Stimulated activated CD8-positive, alpha-beta memory T cell treated with anti-CD3 and anti-CD28 coated beads, Interleukin-12 subunit alpha, Interleukin-12 subunit beta, amount 100 ng/mL, for 1 hour (primary cell): Measurements from ENCODE around the gene AGRN.

Experiments
- DNase-seq: peaks from one replicate; pipeline ENCODE4 v3.0.0-alpha.2; 2020; ENCODE audit warnings: low read depth

AGRN gene

DNA sequence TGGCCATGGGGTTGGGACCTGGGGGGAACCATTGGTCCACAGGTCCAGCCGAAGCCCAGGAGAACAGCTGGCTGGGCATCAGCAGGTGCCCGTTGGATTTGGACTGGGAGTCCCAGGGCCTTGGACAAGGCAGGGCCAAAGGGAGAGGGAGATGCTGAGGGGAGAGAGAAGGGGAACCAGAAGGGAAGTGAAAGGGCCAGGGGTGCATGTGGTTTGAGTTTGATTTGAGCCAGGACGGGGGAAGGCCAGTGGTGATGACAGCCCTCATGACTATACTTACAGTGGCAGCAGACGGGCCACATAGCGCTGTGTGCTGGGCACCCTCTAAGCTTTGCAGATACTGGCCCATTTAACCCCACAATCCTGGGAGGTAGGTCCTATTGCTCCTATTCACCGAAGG lies 18.8 kb downstream of the AGRN start:
- no peak for DNase-seq

DNA sequence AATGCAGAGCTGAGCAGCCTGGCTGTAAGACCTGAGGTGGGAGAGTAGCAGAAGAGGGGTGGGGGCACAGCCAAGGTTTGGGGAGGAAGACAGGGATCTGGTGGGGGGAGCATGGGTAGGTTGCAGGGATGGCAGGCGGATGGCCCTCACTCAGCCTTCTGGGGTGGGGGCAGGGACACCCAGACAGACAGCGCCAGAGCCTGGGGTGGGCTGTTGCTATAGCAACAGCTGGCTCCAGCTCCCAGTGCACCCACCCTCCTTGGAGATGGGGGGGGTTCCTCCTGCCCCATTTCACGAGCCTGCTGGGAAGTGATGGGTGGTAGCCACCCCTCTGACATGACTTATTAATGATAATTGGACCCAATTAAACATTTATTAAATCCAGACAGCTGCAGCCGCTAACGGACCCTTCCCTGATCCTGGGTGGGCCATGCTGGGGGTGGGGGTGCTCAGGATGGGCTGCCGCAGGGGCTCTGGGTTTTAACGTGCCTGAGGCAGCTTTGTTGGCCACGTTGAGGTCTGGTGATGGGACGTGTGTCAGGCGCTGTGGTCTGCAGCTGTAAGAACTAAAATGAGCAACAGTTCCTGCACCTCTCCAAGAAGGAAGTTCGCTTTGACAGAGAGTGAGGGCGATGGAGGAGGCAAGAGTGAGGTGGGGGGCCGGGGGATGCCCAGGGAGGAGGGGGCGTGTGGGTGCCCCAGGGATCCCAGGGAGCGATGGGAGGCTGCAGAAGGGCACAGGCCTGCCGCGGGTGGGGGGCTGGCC lies 19.4 kb downstream of the AGRN start:
- no peak for DNase-seq

DNA sequence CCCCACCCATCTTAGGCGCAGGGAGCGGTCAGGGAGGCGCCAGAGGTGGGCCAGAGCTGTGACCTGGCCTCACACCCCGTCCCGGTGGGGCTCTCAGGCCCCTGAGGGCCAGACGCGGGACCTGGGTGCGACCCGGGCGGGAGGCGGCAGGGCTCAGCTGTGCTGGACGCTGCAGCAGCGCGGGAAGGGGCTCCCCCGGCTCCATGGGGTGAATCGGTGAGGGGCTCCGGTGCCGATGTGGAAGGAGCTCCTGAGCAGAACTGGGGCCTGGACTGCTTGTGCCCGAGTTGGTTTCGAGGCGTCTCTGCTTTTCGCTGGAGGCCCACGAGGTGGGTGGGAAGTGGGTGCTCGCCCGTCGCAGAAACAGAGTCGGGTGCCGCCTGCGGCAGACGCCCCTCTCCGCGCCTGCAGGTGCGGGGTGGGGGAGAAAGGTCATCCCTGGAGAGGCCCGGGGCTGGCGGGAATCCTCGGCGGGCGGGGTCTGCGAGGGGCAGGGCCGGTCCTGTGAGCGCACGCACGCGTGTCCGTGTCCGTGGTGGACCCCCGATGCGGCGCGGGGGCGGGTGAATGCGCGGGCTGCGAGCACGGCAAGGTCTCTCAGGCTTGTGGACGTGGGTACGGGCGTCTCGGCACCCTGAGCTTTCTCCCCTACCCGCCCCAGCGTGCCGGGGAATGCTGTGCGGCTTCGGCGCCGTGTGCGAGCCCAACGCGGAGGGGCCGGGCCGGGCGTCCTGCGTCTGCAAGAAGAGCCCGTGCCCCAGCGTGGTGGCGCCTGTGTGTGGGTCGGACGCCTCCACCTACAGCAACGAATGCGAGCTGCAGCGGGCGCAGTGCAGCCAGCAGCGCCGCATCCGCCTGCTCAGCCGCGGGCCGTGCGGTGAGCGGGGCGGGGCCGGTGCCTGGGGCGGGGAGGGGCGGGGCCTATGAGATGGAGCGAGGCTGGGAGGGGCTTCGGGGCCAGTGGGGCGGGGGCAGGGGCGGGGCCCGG lies 20.4 kb downstream of the AGRN start:
- peak; percentile 54 for DNase-seq

DNA sequence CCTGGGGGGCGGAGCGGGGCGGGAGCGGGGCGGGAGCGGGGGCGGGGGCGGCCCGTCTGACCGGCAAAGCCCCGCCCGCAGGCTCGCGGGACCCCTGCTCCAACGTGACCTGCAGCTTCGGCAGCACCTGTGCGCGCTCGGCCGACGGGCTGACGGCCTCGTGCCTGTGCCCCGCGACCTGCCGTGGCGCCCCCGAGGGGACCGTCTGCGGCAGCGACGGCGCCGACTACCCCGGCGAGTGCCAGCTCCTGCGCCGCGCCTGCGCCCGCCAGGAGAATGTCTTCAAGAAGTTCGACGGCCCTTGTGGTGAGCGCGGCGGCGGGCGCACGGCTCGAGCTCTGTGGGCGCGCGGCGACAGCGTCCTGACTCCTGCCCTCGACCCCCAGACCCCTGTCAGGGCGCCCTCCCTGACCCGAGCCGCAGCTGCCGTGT lies 21.2 kb downstream of the AGRN start:
- DNase-seq, result no peak

DNA sequence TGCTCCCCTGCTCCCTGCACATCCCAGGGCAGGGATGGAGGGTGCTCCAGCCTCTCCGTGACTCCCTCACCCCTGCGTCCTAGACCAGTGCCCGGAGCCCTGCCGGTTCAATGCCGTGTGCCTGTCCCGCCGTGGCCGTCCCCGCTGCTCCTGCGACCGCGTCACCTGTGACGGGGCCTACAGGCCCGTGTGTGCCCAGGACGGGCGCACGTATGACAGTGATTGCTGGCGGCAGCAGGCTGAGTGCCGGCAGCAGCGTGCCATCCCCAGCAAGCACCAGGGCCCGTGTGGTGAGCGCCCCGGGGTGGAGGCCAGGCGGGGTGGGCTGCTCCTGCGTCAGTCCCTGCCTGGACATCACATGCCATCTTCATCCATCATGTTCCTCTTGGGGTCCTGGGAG lies 22.0 kb downstream of the AGRN start:
- DNase-seq, result no peak

DNA sequence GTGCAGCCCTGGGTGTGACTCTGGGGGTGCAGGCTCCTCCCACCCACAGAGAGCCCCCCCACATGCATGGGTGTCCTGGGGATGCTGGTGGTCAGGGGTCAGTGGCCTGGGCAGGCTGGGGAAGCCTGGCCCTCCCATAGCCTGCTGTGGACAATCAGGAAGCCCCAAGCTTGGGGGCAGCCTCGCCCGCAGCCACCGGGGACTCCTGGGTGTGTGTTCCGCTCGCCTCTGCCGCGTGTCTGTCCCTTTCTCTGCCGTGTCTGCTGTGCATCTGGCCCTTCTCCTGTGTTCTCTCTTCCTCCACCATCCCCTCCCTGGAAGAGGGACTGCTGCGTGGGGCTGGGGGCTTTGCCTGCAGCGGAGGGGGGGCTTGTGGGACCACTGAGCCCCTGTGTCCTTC lies 22.9 kb downstream of the AGRN start:
- no peak for DNase-seq

DNA sequence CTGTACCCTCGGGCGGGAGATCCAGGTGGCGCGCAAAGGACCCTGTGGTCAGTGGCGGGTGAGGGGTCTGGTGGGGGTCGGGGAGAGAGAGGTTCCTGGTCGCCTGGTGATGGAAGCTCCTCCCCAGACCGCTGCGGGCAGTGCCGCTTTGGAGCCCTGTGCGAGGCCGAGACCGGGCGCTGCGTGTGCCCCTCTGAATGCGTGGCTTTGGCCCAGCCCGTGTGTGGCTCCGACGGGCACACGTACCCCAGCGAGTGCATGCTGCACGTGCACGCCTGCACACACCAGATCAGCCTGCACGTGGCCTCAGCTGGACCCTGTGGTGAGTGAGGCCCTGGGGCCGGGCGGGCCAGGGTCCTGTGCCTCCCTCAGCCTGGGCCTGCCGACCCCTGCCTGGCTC lies 23.5 kb downstream of the AGRN start:
- no peak for DNase-seq

DNA sequence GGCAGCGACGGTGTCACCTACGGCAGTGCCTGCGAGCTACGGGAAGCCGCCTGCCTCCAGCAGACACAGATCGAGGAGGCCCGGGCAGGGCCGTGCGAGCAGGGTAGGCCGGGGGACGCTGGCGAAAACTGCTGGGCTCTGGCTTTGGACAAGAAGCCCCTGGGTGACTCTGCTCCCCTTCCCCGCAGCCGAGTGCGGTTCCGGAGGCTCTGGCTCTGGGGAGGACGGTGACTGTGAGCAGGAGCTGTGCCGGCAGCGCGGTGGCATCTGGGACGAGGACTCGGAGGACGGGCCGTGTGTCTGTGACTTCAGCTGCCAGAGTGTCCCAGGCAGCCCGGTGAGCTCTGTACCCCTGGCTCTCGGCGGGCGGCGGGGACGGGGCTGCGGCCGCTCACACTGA lies 24.0 kb downstream of the AGRN start:
- no peak for DNase-seq

DNA sequence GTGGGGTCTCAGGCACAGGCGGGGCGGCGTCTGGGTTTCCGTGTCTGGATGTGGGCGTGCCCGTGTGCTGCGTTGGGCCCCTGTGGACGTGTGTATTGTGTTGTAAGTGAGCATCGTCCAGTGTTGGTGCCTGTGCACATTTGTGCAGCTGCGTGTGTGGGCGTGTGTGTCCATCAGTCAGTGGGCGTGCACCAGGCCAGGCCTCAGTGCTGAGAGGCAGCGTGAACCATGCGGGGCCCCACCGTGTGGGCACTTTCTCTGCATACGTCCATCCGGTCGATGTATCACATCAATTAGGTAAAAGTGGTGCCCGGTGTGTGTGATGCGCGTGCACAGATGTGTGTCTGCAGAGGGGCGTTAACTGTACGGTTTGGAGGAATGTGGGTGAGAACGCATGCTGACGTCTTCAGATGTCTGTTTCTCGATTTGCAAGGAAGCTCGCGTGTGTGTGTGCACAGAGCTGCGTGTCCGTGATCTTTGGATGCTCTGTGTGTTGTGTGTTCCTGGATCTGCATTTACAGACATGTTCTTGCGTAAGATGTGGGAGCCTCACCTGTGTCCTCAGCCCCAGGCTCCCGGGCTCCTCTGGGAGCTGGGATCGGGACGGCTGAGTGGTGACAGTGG lies 24.6 kb downstream of the AGRN start:
- no peak for DNase-seq

DNA sequence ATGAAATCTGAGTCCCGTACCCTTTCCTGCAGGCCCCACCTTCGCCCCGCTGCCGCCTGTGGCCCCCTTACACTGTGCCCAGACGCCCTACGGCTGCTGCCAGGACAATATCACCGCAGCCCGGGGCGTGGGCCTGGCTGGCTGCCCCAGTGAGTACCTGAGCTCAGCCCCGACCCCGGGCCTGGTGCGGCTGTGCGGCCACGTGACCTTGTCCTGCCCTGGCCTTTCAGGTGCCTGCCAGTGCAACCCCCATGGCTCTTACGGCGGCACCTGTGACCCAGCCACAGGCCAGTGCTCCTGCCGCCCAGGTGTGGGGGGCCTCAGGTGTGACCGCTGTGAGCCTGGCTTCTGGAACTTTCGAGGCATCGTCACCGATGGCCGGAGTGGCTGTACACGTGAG lies 25.2 kb downstream of the AGRN start:
- no peak for DNase-seq

DNA sequence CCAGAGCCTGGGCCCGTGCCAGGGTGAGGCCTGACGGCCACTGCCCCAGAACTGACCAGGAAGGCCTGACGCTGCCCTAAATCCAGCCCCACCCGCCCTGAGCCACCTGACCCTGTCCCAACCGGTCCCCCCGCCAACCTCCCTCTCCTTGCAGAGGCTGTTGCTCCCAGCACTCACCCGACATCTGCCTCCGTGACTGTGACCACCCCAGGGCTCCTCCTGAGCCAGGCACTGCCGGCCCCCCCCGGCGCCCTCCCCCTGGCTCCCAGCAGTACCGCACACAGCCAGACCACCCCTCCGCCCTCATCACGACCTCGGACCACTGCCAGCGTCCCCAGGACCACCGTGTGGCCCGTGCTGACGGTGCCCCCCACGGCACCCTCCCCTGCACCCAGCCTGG lies 26.3 kb downstream of the AGRN start:
- DNase-seq, result no peak

DNA sequence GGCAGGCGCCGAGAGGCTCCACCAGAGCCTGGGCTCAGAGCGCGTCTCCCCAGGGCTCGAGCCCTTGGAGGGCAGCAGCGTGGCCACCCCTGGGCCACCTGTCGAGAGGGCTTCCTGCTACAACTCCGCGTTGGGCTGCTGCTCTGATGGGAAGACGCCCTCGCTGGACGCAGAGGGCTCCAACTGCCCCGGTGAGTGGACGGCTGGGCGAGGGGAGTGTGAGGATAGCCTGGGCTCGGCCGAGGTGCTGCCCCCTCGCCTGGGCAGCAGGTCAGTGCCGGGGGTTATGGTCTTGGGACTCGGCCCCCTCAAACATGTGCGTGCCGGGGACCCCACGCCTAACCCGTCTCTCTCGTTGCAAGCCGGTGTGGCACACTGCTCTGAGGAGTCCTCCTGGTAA lies 26.8 kb downstream of the AGRN start:
- DNase-seq, result no peak

DNA sequence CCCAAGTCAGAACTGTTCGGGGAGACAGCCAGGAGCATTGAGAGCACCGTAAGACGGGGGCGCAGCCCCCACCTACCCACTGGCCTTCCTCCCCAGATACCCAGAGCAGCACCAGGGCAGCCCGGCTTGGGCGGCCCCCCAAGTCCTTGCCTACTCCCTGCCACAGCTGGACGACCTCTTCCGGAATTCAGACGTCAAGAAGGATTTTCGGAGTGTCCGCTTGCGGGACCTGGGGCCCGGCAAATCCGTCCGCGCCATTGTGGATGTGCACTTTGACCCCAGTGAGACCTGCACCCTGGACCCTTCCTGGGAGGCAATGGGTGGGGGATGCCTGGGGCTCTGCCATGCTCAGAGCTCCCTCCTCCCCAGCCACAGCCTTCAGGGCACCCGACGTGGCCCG lies 27.5 kb downstream of the AGRN start:
- DNase-seq, result no peak

DNA sequence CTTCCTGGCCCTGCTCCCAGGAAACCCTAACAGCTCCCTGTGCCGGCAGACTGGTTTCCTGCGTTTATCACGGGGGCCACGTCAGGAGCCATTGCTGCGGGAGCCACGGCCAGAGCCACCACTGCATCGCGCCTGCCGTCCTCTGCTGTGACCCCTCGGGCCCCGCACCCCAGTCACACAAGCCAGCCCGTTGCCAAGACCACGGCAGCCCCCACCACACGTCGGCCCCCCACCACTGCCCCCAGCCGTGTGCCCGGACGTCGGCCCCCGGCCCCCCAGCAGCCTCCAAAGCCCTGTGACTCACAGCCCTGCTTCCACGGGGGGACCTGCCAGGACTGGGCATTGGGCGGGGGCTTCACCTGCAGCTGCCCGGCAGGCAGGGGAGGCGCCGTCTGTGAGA lies 28.0 kb downstream of the AGRN start:
- DNase-seq, result no peak

DNA sequence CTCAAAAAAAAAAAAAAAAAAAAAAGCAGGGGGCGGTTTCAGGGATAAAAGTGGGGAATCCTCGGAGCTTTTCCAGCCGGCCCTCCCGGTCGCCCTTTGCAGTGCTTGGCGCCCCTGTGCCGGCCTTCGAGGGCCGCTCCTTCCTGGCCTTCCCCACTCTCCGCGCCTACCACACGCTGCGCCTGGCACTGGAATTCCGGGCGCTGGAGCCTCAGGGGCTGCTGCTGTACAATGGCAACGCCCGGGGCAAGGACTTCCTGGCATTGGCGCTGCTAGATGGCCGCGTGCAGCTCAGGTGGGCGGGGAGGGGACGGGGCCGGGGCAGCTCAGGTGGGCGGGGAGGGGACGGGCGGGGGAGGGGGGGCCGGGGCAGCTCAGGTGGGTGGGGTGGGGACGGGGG lies 28.8 kb downstream of the AGRN start:
- no peak for DNase-seq

DNA sequence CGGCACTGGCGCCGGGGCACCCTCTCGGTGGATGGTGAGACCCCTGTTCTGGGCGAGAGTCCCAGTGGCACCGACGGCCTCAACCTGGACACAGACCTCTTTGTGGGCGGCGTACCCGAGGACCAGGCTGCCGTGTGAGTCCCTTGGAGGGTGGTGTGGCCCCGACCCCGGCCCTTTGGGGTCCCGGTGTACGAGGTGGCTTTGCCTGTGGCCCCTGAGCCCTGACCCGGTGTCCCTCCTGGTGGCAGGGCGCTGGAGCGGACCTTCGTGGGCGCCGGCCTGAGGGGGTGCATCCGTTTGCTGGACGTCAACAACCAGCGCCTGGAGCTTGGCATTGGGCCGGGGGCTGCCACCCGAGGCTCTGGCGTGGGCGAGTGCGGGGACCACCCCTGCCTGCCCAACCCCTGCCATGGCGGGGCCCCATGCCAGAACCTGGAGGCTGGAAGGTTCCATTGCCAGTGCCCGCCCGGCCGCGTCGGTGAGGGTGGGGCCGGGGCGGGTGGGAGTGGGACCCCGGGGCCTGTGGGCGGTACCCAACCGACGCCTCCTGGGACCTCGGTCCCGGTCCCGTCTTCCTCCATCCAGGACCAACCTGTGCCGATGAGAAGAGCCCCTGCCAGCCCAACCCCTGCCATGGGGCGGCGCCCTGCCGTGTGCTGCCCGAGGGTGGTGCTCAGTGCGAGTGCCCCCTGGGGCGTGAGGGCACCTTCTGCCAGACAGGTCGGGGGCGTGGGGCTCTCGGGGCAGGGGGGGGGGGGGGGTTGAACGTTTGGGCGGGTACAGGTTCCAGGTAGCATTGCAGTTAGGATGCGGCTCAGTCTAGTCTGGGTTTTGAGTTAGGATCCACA lies 29.6 kb downstream of the AGRN start:
- DNase-seq, result no peak

DNA sequence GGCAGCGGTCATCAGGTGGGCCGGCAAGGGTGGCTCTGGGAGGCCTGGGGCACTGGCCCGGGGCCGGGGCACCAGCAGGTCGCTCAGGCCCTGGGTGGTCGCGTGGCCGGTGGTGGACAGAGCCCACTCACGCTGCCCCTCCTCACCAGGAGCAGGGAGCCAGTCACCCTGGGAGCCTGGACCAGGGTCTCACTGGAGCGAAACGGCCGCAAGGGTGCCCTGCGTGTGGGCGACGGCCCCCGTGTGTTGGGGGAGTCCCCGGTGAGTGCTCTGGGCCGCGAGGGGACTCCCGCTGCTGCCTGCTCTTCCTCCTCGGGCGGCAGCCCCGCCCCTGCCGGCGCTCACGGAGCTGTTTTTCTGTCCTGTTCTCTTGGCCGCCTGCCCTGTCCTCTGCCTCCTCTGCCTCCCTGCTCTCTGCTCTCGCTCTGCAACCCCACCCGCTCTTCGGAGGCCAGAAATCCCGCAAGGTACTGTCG lies 30.7 kb downstream of the AGRN start:
- DNase-seq, result no peak

DNA sequence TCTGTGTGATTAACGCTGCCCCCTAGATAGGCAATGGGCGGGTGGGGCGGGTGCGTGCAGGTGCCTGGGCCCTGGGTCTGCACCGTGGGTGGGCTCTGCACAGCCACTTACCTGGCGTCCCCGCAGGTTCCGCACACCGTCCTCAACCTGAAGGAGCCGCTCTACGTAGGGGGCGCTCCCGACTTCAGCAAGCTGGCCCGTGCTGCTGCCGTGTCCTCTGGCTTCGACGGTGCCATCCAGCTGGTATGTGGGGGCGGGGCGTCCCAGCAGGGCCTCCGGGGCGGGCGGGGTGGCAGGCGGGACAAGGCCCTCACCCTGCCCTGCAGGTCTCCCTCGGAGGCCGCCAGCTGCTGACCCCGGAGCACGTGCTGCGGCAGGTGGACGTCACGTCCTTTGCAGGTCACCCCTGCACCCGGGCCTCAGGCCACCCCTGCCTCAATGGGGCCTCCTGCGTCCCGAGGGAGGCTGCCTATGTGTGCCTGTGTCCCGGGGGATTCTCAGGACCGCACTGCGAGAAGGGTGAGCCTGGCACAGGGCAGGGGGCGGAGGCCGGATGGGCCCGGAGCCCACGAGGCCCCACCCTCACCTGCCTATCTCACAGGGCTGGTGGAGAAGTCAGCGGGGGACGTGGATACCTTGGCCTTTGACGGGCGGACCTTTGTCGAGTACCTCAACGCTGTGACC lies 31.3 kb downstream of the AGRN start:
- DNase-seq, result no peak

DNA sequence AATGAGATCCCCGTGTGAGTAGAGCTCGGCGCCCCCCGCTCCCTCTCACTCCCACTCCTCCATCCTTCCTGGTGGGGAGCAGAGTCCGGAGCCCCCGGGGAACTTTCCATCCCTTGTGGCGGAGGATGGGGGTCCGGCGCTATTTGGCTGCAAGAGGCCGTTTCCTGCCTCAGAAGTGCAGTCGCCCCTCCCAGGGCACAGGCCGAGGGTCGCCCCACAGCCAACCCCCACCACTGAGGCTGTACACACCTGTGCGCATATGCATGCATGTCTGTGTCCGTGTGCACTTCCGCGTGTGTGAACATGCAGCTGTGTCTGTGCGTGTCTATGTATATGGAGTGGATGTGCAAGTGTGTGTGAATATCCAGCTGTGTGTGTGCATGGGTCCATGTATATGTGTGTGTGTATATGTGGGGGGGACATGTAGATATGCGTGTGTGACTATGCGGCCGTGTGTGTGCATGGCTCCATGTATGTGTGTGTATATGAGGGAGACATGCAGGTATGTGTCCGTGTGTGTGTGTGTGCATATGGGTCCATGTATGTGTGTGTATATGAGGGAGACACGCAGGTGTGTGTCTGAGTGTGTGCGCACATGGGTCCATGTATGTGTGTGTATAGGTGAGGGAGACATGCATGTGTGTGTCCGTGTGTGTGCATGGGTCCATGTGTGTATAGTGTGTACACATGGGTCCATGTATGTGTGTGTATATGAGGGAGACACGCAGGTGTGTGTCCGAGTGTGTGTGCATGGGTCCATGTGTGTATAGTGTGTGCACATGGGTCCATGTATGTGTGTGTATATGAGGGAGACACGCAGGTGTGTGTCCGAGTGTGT lies 32.3 kb downstream of the AGRN start:
- no peak for DNase-seq

DNA sequence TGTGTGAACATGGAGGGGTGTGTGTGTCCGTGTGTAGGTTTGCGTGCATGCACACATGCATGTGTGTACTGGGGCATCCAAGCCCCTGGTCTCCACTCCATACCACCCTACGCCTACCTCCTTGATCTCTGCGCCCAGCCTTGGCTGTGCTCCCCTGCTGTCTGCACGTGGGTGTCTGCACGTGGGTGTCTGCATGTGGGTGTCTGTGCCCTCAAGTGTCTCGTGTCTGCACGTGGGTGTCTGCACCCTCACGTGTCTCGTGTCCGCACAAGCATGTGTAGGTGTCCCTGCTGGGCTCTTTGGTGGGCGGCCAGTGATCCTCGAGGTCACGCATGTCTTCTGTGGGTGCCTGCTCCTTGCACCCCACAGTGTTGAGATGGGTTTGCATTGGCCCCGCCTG lies 33.1 kb downstream of the AGRN start:
- no peak for DNase-seq
